ENCODE measurements around the gene SHROOM2.

Gene SHROOM2

DNA sequence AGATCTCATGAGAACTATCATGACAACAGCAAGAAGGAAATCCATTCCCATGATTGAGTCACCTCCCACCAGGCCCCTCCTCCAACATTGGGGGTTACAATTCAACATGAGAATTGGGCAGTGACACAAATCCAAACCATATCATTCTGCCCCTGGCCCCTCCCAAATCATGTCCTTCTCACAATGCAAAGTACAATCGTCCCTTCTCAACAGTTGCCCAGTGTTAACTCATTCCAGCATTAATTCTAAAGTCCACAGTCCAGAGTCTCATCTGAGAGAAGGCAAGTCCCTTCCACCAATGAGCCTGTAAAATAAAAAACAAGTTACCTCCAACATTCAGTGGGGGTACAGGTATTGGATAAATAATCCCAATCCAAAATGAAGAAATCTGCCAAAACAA is 166.1 kb downstream of the SHROOM2 start:
- DNase-seq, result no peak

DNA sequence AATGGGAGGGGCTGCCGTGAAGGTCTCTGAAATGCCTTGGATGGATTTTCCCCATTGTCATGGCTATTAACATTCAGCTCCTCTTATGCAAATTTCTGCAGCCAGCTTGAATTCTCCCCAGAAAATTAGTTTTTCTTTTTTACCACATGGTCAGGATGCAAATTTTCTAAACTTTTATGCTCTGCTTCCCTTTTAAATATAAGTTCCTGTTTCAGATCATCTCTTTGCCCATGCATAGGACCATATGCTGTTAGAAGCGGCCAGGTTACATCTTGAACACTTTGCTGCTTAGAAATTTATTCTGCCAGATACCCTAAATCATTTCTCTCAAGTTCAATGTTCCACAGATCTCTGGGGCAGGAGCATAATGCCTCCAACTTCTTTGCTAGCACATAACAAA is 167.2 kb downstream of the SHROOM2 start:
- DNase-seq, result no peak

DNA sequence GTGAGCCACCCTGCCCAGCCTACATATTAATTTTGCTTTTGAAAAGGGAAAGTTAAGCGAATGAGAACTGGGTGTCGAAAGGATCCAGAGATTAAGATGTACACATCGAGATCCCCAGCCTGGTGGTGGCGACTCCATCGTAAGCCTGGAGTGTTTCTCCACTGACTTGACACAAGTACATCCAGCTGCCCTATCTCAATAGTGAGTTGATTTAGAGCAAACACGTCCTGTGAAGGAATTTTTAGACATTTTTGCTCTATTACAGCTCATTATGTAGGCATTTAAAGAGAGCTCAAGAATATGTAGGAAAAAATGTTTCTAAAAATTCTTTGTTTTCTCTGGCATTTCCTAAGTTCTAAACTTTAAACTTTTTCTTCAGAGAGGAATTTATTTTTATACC is 169.3 kb downstream of the SHROOM2 start:
- no peak for DNase-seq

DNA sequence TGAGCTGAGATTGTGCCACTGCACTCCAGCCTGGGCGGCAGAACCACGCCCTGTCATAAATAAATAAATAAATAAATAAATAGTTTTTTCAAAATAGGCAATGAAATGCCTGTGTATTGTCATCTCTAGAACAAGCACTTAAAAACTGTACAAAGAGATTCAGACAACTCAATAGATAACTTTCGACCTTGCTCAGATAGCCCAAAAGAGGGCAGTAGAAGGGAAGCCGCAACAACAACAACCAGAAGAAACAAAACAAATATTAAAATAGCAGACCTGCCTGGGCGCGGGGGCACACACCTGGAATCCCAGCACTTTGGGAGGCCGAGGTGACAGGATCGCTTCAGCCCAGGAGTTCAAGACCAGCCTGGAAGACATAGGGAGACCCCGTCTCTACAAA is 171.5 kb downstream of the SHROOM2 start:
- no peak for DNase-seq

GRCh38 chrX:9958183-9958582 is 172.0 kb downstream of the SHROOM2 start:
- DNase-seq, result no peak

GRCh38 chrX:9961750-9962149 is 175.5 kb downstream of the SHROOM2 start:
- DNase-seq, result no peak

GRCh38 chrX:9966775-9967408 is 180.7 kb downstream of the SHROOM2 start, which contains the start of gene CLDN34:
Gene CLDN34 (plus strand): TSS chrX:9967358. CDS start chrX:9967358, 0 bp downstream.
- no peak for DNase-seq

- no peak for DNase-seq
Measured at GRCh38 chrX:9977635-9978034, 191.4 kb downstream of the SHROOM2 start.

DNA sequence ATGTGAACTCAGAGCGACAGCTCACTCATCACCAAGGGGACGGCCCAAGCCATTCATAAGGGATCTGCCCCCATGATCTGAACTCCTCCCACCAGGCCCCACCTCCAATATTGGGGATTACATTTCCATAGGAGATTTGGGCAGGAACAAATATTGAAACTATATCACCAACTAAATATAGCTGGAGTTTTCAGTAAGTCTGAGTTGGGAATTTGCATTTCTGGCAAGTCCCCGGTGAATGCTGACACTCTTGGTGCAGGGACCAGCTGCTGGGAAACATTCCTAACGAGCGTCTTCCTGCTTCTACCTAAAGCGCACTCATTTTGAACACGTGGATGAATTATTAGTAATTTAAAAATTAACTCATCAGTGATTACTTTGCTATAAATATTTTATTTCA is 194.2 kb downstream of the SHROOM2 start:
- no peak for DNase-seq

DNA sequence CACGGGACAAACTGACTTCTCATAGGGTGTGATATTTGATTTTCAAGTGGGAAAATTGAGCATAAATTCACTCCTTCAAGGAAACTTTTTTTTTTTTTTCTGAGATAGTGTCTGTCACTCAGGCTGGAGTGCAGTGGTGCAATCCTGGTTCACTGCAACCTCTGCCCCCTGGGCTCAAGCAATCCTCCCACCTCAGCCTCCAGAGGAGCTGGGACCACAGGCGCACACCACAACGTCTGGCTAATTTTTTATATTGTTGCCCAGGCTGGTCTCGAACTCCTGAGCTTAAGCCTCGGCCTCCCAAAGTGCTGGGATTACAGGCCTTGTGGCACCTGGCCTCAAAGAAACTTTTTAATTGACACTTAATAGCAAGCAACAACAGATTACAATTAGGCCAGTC is 194.7 kb downstream of the SHROOM2 start:
- no peak for DNase-seq

GRCh38 chrX:9983441-9983840 is 197.2 kb downstream of the SHROOM2 start:
- no peak for DNase-seq

DNA sequence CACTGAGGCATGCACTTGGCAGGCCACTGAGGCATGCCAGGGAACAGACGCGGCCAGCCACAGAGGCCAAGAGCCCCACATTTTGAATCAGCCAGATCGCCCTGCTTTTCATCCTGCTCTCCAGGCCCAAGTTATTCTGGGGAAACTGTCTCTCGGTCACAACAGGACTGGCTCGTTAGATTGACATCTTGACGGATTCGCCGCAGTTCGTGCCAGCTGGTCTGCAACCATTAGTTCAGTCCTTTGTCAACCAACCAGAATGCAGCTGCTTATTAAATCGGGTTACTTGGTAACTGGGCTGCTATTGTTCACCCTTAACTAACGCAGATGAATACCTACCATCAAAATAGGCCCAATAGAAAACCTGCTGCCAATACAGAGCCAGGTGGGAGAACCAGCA is 197.6 kb downstream of the SHROOM2 start:
- DNase-seq, result no peak

DNA sequence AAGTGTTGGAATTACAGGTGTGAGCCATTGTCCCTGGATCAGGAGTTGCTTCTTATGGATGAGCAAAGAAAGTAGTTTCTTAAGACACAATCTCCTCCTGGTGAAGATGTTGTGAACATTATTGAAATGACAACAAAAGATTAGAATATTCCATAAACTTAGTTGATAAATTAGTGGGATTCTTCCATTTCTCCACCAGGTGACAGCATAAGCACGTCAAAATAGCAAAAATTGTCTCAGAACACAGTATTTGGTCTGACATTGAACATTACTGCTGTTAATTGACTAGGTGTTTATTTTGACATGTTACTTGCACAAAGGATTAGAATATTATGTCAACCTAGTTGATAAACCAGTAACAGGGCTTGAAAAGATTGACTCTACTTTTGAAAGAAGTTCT is 202.5 kb downstream of the SHROOM2 start:
- DNase-seq, result no peak

- no peak for DNase-seq
Measured at GRCh38 chrX:9992061-9992460, 205.8 kb downstream of the SHROOM2 start.

- no peak for DNase-seq
Measured at GRCh38 chrX:9992724-9993123, 206.5 kb downstream of the SHROOM2 start.

GRCh38 chrX:9995855-9996339 is 209.7 kb downstream of the SHROOM2 start:
- peak; percentile 46 to 77 (median 64) for DNase-seq

GRCh38 chrX:9997041-9997440 is 210.8 kb downstream of the SHROOM2 start:
- no peak for DNase-seq

GRCh38 chrX:9997524-9997923 is 211.3 kb downstream of the SHROOM2 start:
- peak in 2 of 5 donors; percentile 6 to 56 for DNase-seq

All from T-helper 1 cell (primary cell).